PC-3 (cell line): ENCODE data around the gene FAU. TPM values are rescaled to one million over a fixed set of nuclear protein-coding genes. Genes with fewer than 3 reads are reported as not detected.
A peak's percentile ranks its signal among the peaks of the same experiment; 100 is the strongest.

ENCODE experiments used
- ATAC-seq: fragments of 200-7000 bp; cut with Tn5 transposase; 2 replicates; pipeline ENCODE4 v1.9.1; 2020; ENCODE audit warnings: mild to moderate bottlenecking, moderate library complexity
- BruUV-seq: library from RNA; stranded (reverse); fragments of 400-500 nt; replicated peaks from 2 replicates; lab custom pipeline; 2021; lab: Mats Ljungman, UMichigan
- CTCF ChIA-PET: fragments of 300-600 bp; sonication (Branson Sonifier 250); formaldehyde crosslinking; loops from one replicate; lab custom pipeline; 2022; ENCODE audit warnings: antibody characterized with exemption; lab: Charles Lee
- POLR2A ChIA-PET: fragments of 300-600 bp; sonication (Branson Sonifier 250); formaldehyde crosslinking; loops from one replicate; lab custom pipeline; 2022; ENCODE audit warnings: antibody characterized with exemption; ENCODE audit not compliant: unreplicated experiment; lab: Charles Lee
- DNase-seq: peaks from one replicate; pipeline ENCODE4 v3.0.0-alpha.2; 2015
- H2AFZ ChIP-seq: fragments of 300-600 bp; sonication (generic); 2 replicates; pipeline ENCODE4 v1.6.0; 2016; ENCODE audit warnings: antibody characterized with exemption, low read length
- H3F3A ChIP-seq: fragments of 300-600 bp; sonication (generic); one replicate; pipeline ENCODE4 v1.6.0; 2017; ENCODE audit warnings: antibody characterized with exemption, low read length, control low read depth, mild to moderate bottlenecking; ENCODE audit not compliant: unreplicated experiment
- H3K27ac ChIP-seq: fragments of 300-600 bp; sonication (generic); 2 replicates; pipeline ENCODE4 v1.5.1; 2016; ENCODE audit warnings: mild to moderate bottlenecking, low read length
- H3K27me3 ChIP-seq: fragments of 300-600 bp; sonication (generic); 2 replicates; pipeline ENCODE4 v1.6.1; 2016; ENCODE audit warnings: low read length, mixed read lengths
- H3K36me3 ChIP-seq: fragments of 300-600 bp; sonication (generic); 2 replicates; pipeline ENCODE4 v1.6.1; 2016; ENCODE audit warnings: low read depth, mixed run types, low read length, mixed read lengths
- H3K4me1 ChIP-seq: fragments of 300-600 bp; sonication (generic); 2 replicates; pipeline ENCODE4 v1.5.1; 2016; ENCODE audit warnings: low read length; ENCODE audit not compliant: insufficient read depth
- H3K4me2 ChIP-seq: fragments of 300-600 bp; sonication (generic); 2 replicates; pipeline ENCODE4 v1.6.0; 2016; ENCODE audit warnings: low read length
- H3K4me3 ChIP-seq: fragments of 300-600 bp; sonication (generic); 2 replicates; pipeline ENCODE4 v1.5.1; 2016; ENCODE audit warnings: mild to moderate bottlenecking, low read length, mixed read lengths
- H3K79me2 ChIP-seq: fragments of 300-600 bp; sonication (generic); 2 replicates; pipeline ENCODE4 v1.6.1; 2017; ENCODE audit warnings: low read length, mixed read lengths
- H3K9ac ChIP-seq: fragments of 300-600 bp; sonication (generic); 2 replicates; pipeline ENCODE4 v1.6.0; 2016; ENCODE audit warnings: mild to moderate bottlenecking, low read length
- H3K9me2 ChIP-seq: fragments of 300-600 bp; sonication (generic); replicated peaks from 2 replicates; pipeline ENCODE4 v1.6.1; 2016; ENCODE audit warnings: mixed run types, low read length, mixed read lengths
- H3K9me3 ChIP-seq: fragments of 300-600 bp; sonication (generic); 2 replicates; pipeline ENCODE4 v1.6.1; 2016; ENCODE audit warnings: low read length, mixed read lengths
- H4K20me1 ChIP-seq: fragments of 300-600 bp; sonication (generic); 2 replicates; pipeline ENCODE4 v1.6.1; 2016; ENCODE audit warnings: low read length, mixed read lengths
- EZH2 ChIP-seq: fragments of 300-600 bp; sonication (generic); IDR thresholded peaks from one replicate; pipeline ENCODE4 v1.6.1; 2017; ENCODE audit warnings: antibody characterized with exemption, mild to moderate bottlenecking, low read length; ENCODE audit not compliant: unreplicated experiment
- EZH2phosphoT487 ChIP-seq: fragments of 300-600 bp; sonication (generic); IDR thresholded peaks from 2 replicates; pipeline ENCODE4 v1.6.1; 2018; ENCODE audit warnings: mild to moderate bottlenecking, antibody characterized with exemption, low read length, borderline replicate concordance
- intact Hi-C: fragments of 100-400 bp; cut with micrococcal nuclease; formaldehyde crosslinking; loops from 2 replicates; pipeline ENCODE4 v1.9.0; 2023
- total RNA-seq: library from RNA; depleted of rRNA; stranded (reverse); fragments of >200 nt; gene quantifications from 2 replicates; pipeline ENCODE4 v1.2.3, GENCODE V29; 2014
- TF ChIP-seq, protein P1 (sequence below): fragments of 300-600 bp; sonication (generic); conservative IDR thresholded peaks from 2 replicates; pipeline ENCODE4 v1.5.1; 2017; ENCODE audit warnings: antibody characterized with exemption, low read depth, mild to moderate bottlenecking, low read length

The FAU gene
- total RNA-seq, 1 experiment from 2014 or later = 1,157 TPM

DNA sequence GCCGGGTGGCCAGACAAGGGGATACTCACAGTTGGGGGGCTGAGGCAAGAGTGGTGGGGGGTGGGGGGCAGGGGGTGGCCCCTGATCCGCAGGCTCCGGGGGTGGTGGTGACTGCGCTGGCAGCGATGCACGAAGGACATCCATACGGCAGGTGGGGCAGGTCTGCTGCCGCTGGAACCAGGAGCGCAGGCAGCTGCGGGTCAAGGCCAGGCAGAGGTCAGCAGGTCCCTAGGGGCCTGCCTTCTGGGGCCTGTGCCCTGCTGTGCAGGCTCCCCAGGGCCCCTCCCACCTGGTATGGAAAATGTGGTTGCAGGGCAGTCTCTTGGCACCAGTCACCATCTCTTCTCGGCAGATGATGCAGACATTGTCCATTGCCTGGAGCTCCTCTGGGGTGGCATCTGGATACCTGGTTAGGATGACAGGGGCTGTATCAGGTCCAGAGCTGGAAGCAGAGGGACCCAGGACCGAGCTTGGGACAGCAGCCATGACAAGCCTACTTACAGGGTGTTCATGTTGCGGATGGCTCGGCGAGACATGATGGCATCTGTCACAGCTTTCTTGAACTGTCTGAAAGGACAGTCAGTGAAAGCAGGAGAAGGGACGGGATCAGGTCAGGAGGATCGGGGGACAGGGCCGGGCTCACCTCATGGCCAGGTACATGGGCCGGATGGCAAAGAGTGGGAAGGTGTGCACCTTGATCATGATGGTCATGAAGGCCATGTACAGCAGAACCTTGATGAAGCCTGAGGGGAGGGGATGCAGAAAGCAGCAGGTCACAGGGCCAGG lies 8.9 kb upstream of the FAU start:
- Histone ChIP-seq H3K27ac (no peak overlapping the region), H3F3A (no peaks in the 10 kb centered on the region), H3K9me2 (no peaks in the 10 kb centered on the region), H3K9me3 (no peaks in the 10 kb centered on the region), H3K4me3 (no peak overlapping the region), H3K36me3 (peaks cover 46% of the 10 kb centered on the region; the same call in 1 of the 2 replicates), H3K4me1 (peaks cover 16% of the 10 kb centered on the region), H4K20me1 (no peaks in the 10 kb centered on the region; the same call in 1 of the 2 replicates), H3K79me2 (peaks cover 35% of the 10 kb centered on the region), H3K9ac (no peak overlapping the region), H3K4me2 (no peak overlapping the region), H3K27me3 (no peaks in the 10 kb centered on the region), H2AFZ (no peak overlapping the region)
- intact Hi-C loops = no loop called here
- TF ChIP-seq, protein P1, sequence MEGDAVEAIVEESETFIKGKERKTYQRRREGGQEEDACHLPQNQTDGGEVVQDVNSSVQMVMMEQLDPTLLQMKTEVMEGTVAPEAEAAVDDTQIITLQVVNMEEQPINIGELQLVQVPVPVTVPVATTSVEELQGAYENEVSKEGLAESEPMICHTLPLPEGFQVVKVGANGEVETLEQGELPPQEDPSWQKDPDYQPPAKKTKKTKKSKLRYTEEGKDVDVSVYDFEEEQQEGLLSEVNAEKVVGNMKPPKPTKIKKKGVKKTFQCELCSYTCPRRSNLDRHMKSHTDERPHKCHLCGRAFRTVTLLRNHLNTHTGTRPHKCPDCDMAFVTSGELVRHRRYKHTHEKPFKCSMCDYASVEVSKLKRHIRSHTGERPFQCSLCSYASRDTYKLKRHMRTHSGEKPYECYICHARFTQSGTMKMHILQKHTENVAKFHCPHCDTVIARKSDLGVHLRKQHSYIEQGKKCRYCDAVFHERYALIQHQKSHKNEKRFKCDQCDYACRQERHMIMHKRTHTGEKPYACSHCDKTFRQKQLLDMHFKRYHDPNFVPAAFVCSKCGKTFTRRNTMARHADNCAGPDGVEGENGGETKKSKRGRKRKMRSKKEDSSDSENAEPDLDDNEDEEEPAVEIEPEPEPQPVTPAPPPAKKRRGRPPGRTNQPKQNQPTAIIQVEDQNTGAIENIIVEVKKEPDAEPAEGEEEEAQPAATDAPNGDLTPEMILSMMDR = no peak
- TF ChIP-seq EZH2 (no peak), EZH2phosphoT487 (no peak)
- no peak for DNase-seq
- ChIA-PET POLR2A (no interaction called here), CTCF (interaction anchor here (0.5 to 0.7 kb wide), 2 partner anchors 18 to 95 kb away, joined by 3 to 5 read pairs; no protein-coding TSS in a partner anchor)
- ATAC-seq = no peak
- BruUV-seq = no TSS peak

DNA sequence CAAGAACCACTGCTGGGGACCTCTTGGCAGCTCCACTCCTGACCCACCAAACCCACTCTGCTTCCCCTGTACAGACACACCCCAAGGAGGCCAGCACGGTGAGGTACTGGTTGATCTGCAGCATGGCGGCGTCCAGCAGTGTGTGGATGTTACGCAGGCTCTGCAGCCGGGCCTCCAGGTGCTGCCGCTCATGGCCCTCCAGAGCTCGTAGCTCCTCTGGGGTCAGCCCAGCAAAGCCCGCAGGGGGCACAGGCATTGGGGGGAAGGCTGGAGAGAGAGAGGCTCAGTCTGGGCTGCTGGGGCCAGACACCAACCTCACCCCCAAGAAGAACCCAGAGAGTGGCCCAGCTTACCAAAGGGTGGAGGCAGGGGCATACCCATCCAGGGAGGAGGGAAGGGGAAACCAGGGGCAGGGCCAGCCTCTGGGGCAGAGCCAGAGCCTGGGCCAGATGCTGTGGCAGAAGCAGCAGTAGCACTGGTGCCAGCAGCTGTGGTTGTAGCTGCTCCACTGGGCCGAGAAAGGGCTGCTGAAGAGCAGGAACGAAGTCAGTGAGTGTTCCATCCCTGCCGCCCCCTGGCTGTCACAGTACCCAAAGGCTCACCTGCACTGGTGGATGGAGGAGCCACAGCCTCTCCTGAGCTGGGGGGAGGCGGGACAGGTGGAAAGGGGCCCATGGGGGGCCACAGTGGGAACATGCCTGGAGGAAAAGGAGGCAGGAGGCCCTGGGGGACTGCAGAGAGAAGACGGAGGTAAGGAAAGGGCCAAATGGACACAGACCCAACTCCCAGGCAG lies 7.9 kb upstream of the FAU start:
- Histone ChIP-seq H3K4me3 (no peak overlapping the region), H3K27me3 (no peaks in the 10 kb centered on the region), H3K79me2 (peaks cover 39% of the 10 kb centered on the region), H3K36me3 (peaks cover 53% of the 10 kb centered on the region; the same call in 1 of the 2 replicates), H4K20me1 (no peaks in the 10 kb centered on the region; the same call in 1 of the 2 replicates), H3K4me2 (no peak overlapping the region), H3K4me1 (peaks cover 10% of the 10 kb centered on the region), H2AFZ (no peak overlapping the region), H3K9me2 (no peaks in the 10 kb centered on the region), H3K27ac (no peak overlapping the region), H3K9me3 (no peaks in the 10 kb centered on the region), H3F3A (no peaks in the 10 kb centered on the region), H3K9ac (no peak overlapping the region)
- ATAC-seq (no peak), DNase-seq (no peak)
- TF ChIP-seq, protein P1 = peak; percentile 20; the same call in 1 of the 2 replicates
- no peak for TF ChIP-seq EZH2
- TF ChIP-seq EZH2phosphoT487 = no peak
- CTCF ChIA-PET = interaction anchor here (0.5 to 0.7 kb wide), 2 partner anchors 17 to 96 kb away, joined by 3 to 5 read pairs; no protein-coding TSS in a partner anchor
- POLR2A ChIA-PET = no interaction called here
- intact Hi-C loops = no loop called here
- BruUV-seq = no TSS peak
